Immature natural killer cell (primary cell): ENCODE data around the gene CRY1. TPM values are rescaled to one million over a fixed set of nuclear protein-coding genes. Genes with fewer than 3 reads are reported as not detected.

Source experiments
- DNase-seq, 3 donors: peaks; one replicate each; pipeline ENCODE4 v3.0.0; 2022; ENCODE audit warnings: mixed read lengths in 1 of 3
- H3K27ac Mint-ChIP-seq, 6 donors: one replicate each; pipeline ENCODE4 v1.8.0; 2020; ENCODE audit warnings: mixed read lengths in 6 of 6, mild to moderate bottlenecking in 5 of 6, inconsistent platforms in 4 of 6, moderate library complexity in 3 of 6
- H3K27me3 Mint-ChIP-seq, 3 donors: one replicate each; pipeline ENCODE4 v1.8.0; 2020 to 2021; ENCODE audit warnings: low read depth in 3 of 3, mild to moderate bottlenecking in 3 of 3, mixed read lengths in 3 of 3, moderate library complexity in 3 of 3, inconsistent platforms in 1 of 3
- H3K36me3 Mint-ChIP-seq, 3 donors: one replicate each; pipeline ENCODE4 v1.8.0; 2020; ENCODE audit warnings: mixed read lengths in 3 of 3, inconsistent platforms in 2 of 3, mild to moderate bottlenecking in 2 of 3
- H3K4me1 Mint-ChIP-seq, 2 donors: one replicate each; pipeline ENCODE4 v1.8.0; 2020; ENCODE audit warnings: inconsistent platforms in 2 of 2, mild to moderate bottlenecking in 2 of 2, mixed read lengths in 2 of 2, moderate library complexity in 1 of 2
- H3K4me3 Mint-ChIP-seq, 5 donors: one replicate each; pipeline ENCODE4 v1.8.0; 2020; ENCODE audit warnings: mild to moderate bottlenecking in 5 of 5, mixed read lengths in 5 of 5, inconsistent platforms in 3 of 5, moderate library complexity in 3 of 5
- H3K9me3 Mint-ChIP-seq, 6 donors: one replicate each; pipeline ENCODE4 v1.8.0; 2020; ENCODE audit warnings: mild to moderate bottlenecking in 6 of 6, mixed read lengths in 6 of 6, inconsistent platforms in 4 of 6, moderate library complexity in 3 of 6
- polyA plus RNA-seq, 3 donors: library from polyadenylated mRNA; unstranded; fragments of 300-500 nt; fragmentation: Illumina TruSeq; gene quantifications; one replicate each; pipeline ENCODE4 v1.2.3, GENCODE V29; 2021

Gene CRY1
- polyA plus RNA-seq, 3 donors from 2014 or later, result 37.1 to 39.8 (median 39.3) TPM

- Mint-ChIP-seq H3K36me3 (peaks cover 6 to 12% (median 7%) of the 10 kb centered on the region in 3 donors), H3K27ac (peak overlapping the region in 3 of 6 donors; percentile 34 to 53 (median 47)), H3K27me3 (no peaks in the 10 kb centered on the region), H3K4me1 (peaks cover 12 to 14% of the 10 kb centered on the region in 2 donors), H3K4me3 (no peak overlapping the region), H3K9me3 (no peaks in the 10 kb centered on the region)
- no peak for DNase-seq
Measured at GRCh38 chr12:106975993-106976658, 117.2 kb downstream of the CRY1 start.

GRCh38 chr12:106975098-106975497 lies 118.3 kb downstream of the CRY1 start:
- no peak overlapping the region for H3K4me3 Mint-ChIP-seq
- peaks cover 15 to 18% of the 10 kb centered on the region in 2 donors for H3K4me1 Mint-ChIP-seq
- H3K9me3 Mint-ChIP-seq, result no peaks in the 10 kb centered on the region
- no peak for DNase-seq
- peaks cover 9 to 18% (median 9%) of the 10 kb centered on the region in 3 donors for H3K36me3 Mint-ChIP-seq
- no peaks in the 10 kb centered on the region for H3K27me3 Mint-ChIP-seq
- peak overlapping the region in 4 of 6 donors; percentile 12 to 61 (median 28) for H3K27ac Mint-ChIP-seq

- no peak for DNase-seq
- H3K4me1 Mint-ChIP-seq, result peaks cover 15 to 18% of the 10 kb centered on the region in 2 donors
- H3K27ac Mint-ChIP-seq, result peak overlapping the region in 5 of 6 donors; percentile 12 to 75 (median 73)
- peaks cover 9 to 18% (median 9%) of the 10 kb centered on the region in 3 donors for H3K36me3 Mint-ChIP-seq
- H3K9me3 Mint-ChIP-seq, result no peaks in the 10 kb centered on the region
- no peak overlapping the region for H3K4me3 Mint-ChIP-seq
- no peaks in the 10 kb centered on the region for H3K27me3 Mint-ChIP-seq
Measured at GRCh38 chr12:106974511-106974910, 118.8 kb downstream of the CRY1 start.

GRCh38 chr12:106973545-106973944 lies 119.8 kb downstream of the CRY1 start:
- Mint-ChIP-seq H3K9me3 (no peaks in the 10 kb centered on the region), H3K4me3 (no peak overlapping the region), H3K4me1 (peaks cover 15 to 18% of the 10 kb centered on the region in 2 donors), H3K36me3 (peaks cover 9 to 19% (median 9%) of the 10 kb centered on the region in 3 donors), H3K27ac (peak overlapping the region in 1 of 6 donors; percentile 12), H3K27me3 (no peaks in the 10 kb centered on the region)
- no peak for DNase-seq

- Mint-ChIP-seq H3K27me3 (no peaks in the 10 kb centered on the region), H3K4me1 (peaks cover 15 to 18% of the 10 kb centered on the region in 2 donors), H3K9me3 (no peaks in the 10 kb centered on the region), H3K4me3 (no peak overlapping the region), H3K27ac (peak overlapping the region in 4 of 6 donors; percentile 29 to 86 (median 36)), H3K36me3 (peaks cover 8 to 23% (median 10%) of the 10 kb centered on the region in 3 donors)
- DNase-seq, result no peak
Measured at GRCh38 chr12:106971065-106971464, 122.3 kb downstream of the CRY1 start.

- Mint-ChIP-seq H3K27ac (no peak overlapping the region), H3K4me3 (no peak overlapping the region), H3K4me1 (peaks cover 0 to 9% of the 10 kb centered on the region in 2 donors), H3K27me3 (peaks cover 0 to 5% (median 1%) of the 10 kb centered on the region in 3 donors), H3K36me3 (peaks cover 0 to 26% (median 23%) of the 10 kb centered on the region in 3 donors), H3K9me3 (no peaks in the 10 kb centered on the region)
- DNase-seq, result no peak
Measured at GRCh38 chr12:106964526-106964925, 128.8 kb downstream of the CRY1 start.

GRCh38 chr12:106962286-106962685 lies 131.1 kb downstream of the CRY1 start:
- Mint-ChIP-seq H3K4me1 (peaks cover 7 to 24% of the 10 kb centered on the region in 2 donors), H3K9me3 (no peaks in the 10 kb centered on the region), H3K27me3 (peaks cover 0 to 5% (median 1%) of the 10 kb centered on the region in 3 donors), H3K4me3 (no peak overlapping the region), H3K36me3 (peaks cover 0 to 20% (median 17%) of the 10 kb centered on the region in 3 donors), H3K27ac (no peak overlapping the region)
- DNase-seq, result no peak

GRCh38 chr12:106960443-106960842 lies 132.9 kb downstream of the CRY1 start:
- Mint-ChIP-seq H3K27ac (peak overlapping the region in 1 of 6 donors; percentile 61), H3K4me3 (no peak overlapping the region), H3K9me3 (no peaks in the 10 kb centered on the region), H3K36me3 (peaks cover 0 to 15% (median 13%) of the 10 kb centered on the region in 3 donors), H3K4me1 (peaks cover 16 to 33% of the 10 kb centered on the region in 2 donors), H3K27me3 (peaks cover 8 to 18% (median 11%) of the 10 kb centered on the region in 3 donors)
- no peak for DNase-seq

GRCh38 chr12:106957583-106957982 lies 135.8 kb downstream of the CRY1 start:
- Mint-ChIP-seq H3K27ac (peak overlapping the region; percentile 78 to 97 (median 92)), H3K4me1 (peaks cover 20 to 40% of the 10 kb centered on the region in 2 donors), H3K4me3 (peak overlapping the region; percentile 92 to 99 (median 97))

GRCh38 chr12:106956048-106956578 lies 137.2 kb downstream of the CRY1 start:
- Mint-ChIP-seq H3K36me3 (peaks cover 0 to 3% (median 3%) of the 10 kb centered on the region in 3 donors), H3K9me3 (no peaks in the 10 kb centered on the region), H3K4me3 (peak overlapping the region; percentile 92 to 99 (median 97)), H3K27me3 (peaks cover 13 to 17% (median 16%) of the 10 kb centered on the region in 3 donors), H3K4me1 (peaks cover 20 to 36% of the 10 kb centered on the region in 2 donors), H3K27ac (peak overlapping the region; percentile 78 to 97 (median 92))
- DNase-seq, result no peak

More at GRCh38 chr12:106957583-106957982, 135.8 kb downstream of the CRY1 start:
- DNase-seq, result no peak
- Mint-ChIP-seq H3K9me3 (no peaks in the 10 kb centered on the region), H3K27me3 (peaks cover 13 to 17% (median 16%) of the 10 kb centered on the region in 3 donors), H3K36me3 (peaks cover 0 to 5% (median 4%) of the 10 kb centered on the region in 3 donors)

GRCh38 chr12:106955377-106956047 lies 137.8 kb downstream of the CRY1 start, which contains the start of gene TMEM263:
Gene TMEM263 (plus strand): TSS chr12:106955907. CDS start chr12:106967117, 11,210 bp downstream.
- H3K27ac Mint-ChIP-seq, result peak within 1 kb of the TSS; percentile 88 to 97 (median 94)
- H3K9me3 Mint-ChIP-seq, result no peaks in the 10 kb centered on the region
- H3K27me3 Mint-ChIP-seq, result peaks cover 13 to 17% (median 15%) of the 10 kb centered on the region in 3 donors
- no peaks in the 10 kb centered on the region for H3K36me3 Mint-ChIP-seq
- peak; percentile 97 to 98 (median 97) for DNase-seq
- peak within 1 kb of the TSS; percentile 92 to 99 (median 97) for H3K4me3 Mint-ChIP-seq
- H3K4me1 Mint-ChIP-seq, result peaks cover 20 to 31% of the 10 kb centered on the region in 2 donors

GRCh38 chr12:106954462-106955376 lies 138.6 kb downstream of the CRY1 start:
- H3K4me1 Mint-ChIP-seq, result peaks cover 20 to 31% of the 10 kb centered on the region in 2 donors
- H3K36me3 Mint-ChIP-seq, result no peaks in the 10 kb centered on the region
- H3K4me3 Mint-ChIP-seq, result peak overlapping the region; percentile 88 to 97 (median 92)
- peak overlapping the region; percentile 88 to 96 (median 92) for H3K27ac Mint-ChIP-seq
- no peaks in the 10 kb centered on the region for H3K9me3 Mint-ChIP-seq
- peak; percentile 6 to 14 (median 7) for DNase-seq
- H3K27me3 Mint-ChIP-seq, result peaks cover 13 to 17% (median 15%) of the 10 kb centered on the region in 3 donors
